C1 segment of cervical spinal cord (tissue), 14 donors: ENCODE measurements around the gene PNCK.

Experiments used
- DNase-seq, 14 donors: peaks; one replicate each; lab custom pipeline; 2025; lab: John Stamatoyannopoulos, UW

PNCK gene

DNA sequence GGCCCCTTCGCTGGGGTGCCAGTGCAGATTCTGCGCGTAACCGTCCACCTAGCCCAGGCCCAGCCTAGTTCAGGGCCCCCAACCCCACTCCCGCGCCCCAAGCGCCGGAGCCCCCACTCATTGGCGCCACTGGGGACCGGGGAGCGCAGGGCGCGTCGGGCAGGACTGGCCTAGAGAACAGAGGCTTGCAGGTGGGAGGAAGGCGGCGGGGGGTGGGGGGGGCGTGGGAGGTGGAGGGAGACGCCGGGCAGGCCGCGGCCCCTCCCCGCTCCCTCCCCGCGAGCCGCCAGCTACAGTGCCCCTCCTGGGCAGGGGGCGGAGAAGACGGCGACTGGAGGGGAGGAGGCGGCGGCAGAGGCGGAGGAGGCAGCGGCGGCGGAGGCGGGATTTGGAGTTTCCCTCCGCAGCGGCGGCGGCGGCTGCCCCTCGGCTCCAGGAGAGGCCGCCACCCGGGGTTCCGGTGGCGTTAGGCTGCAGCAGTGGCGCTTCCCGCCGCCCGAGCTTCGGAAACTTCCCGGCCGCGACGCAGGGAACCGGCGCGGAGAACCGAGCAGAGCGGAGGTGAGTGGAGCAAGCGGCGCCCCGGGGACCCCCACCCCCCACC lies 31.5 kb downstream of the PNCK start:
- DNase-seq, result no peak

- DNase-seq, result no peak
Measured at GRCh38 chrX:153641627-153642026, 32.0 kb downstream of the PNCK start.

DNA sequence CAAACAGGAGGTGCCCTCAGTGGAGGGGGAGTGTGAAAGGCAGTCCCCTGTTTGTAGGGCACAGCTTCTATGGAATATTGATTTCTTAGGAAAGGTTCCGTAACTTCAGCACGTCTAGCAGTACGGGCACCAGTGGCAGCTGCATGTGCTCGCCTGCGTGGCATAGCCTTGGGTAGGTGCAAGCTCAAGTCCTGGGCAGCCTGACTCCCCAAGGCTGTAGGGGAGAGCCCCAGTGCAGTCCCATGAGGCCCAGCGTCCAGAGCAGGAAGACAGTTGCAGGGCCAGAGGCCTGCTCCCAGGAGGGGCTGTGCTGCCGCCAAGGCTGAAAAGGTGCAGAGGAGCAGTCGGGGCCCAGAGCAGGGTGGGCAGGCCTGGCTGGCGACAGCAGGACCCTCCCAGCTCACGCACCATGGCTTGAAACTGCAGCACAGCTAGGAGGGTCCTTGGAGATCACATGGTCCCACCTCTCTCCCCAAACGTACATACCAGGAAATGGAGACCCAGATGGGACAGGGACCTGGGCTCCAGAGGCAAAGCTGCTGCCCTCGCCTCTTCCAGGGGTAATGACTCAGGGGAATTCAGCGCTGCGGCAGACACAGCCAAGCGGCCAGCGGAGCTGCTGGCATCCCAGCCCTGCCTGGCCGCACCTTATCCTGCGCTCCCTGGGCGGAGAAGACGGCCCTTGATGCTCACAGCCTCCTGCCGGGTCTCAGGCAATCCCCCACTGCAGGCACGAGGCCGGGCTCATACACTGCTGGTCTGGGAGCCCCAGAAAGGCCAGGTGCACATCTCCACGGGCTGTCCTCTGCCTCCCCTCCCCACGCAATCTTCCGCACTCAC lies 32.7 kb downstream of the PNCK start:
- no peak for DNase-seq

DNA sequence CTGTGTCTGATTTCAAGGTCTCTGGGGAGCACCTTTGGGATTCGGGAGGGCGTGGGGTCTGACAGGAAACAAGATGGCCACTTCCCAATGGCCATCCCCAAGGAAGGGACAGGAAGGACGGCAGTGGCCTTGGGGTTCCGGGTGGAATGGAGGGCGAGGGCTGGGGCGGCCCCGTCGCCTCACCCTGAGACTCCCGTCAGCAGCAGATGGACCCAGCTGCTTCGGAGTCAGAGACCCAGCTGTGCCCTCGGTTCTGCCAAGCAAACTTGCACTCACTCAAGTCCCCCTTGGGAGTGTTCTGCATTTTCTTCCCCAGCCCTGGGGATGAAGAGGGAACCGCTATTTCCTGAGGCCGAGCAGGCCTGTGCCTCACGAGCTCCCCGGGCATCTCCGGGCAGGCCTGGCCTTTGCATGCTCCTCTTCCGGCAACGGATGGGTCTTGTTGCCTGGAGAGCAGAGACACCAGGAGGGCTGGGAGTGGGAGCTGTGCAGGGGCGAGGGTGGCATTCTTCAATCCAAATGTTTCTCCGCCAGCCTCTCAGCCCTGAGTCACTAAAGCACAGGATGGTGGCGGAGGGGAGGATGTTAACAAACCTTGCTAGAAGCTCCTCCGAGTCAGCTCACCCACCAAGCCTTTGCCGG lies 33.4 kb downstream of the PNCK start:
- no peak for DNase-seq

GRCh38 chrX:153639177-153640044 lies 34.2 kb downstream of the PNCK start:
- no peak for DNase-seq

DNA sequence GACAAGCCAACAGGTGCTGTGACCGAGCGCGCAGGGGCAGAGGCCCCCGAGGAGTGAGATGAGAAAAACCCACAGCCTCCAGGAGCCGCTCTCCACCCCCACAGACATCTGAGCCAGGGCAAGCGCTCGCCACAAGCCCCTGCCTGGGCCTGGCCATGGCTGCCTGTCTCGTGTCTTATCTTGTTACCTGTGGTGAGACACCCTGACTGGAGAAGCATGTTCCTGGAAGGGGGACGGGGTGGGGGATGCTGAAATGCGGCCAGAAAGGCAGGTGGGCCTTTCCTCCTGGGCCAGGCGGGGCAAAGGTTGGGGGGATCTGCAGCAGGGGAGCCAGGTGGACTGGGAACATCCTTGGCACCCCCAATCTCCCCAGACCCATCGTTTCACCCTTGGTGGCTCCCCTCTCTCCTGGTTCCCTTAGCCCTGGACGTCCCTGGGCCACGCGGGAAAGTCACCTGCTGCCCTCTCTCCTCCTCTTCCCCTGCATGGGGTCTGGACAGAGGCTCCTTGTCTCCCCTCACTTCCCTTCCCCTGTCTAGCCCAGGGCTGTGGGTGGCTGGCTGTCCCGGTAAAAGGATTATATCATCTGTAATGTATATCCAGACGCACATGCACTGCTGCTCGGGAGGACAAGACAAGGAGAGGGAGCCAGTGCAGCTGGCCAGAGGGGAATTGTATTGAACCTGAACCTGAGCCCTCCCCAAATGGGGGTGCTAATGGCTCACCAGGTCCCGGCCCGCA lies 35.0 kb downstream of the PNCK start:
- DNase-seq, result no peak

DNA sequence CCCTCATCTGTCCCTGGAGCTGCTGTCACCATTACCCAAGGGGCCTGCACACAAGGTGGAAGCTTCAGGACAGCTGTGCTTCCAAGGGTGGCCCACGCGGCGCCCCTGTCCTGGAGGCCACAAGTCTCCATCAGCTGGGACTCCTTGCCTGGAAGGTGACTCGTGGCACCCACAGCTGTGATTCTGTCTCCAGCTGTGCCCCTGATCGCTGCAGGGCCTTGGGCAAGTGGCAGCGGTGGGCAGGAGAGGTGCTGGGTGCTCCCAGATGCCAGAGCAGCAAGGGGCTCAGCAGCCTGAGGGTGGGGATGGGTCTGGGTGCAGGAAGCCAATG lies 35.6 kb downstream of the PNCK start:
- DNase-seq, result no peak

DNA sequence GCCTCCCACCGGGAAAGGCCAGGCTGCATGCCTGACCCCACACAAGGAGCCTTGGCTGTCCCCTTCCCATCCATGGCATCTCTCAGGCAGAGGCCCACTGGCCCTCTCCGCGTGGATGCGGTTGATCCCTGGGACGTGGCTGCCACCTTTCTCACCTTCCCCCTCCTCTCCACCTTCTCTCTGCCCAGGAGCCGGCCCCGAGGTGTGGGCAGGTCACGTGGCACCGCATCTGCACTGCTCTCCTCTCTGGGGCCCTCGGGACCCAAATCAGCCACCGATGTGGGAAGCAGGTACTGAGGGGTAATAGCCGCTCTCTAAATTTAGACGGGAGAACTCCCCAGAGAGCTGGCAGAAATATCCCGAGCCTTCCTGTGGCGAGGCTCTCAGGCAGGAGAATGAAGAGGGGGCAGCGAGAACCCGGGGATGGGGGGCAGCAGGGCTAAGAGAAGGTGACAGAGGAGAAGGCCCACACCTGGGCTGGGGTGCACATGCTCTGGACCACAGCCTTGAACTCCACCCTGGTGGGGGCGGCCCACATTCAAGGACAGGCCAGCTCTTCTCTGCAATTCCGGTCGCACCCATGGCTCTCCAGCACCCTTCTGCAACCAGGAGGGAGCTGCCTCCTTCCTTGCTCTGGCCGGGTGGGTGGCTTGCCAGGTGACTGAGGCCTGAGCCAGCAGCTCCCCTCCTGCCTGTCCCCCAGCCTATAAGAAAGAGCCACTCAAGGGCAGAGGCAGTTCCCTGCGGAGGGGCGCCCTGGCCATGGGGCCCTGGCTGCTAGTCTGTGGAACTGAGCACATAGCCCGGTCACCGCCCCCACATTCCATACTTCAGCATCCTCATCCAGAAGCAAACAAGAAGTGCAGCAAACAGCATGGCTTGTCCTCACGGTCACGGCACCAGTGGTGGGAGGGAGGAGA lies 36.2 kb downstream of the PNCK start:
- DNase-seq, result no peak

GRCh38 chrX:153636716-153637115 lies 36.9 kb downstream of the PNCK start:
- DNase-seq, result no peak

- DNase-seq, result no peak
Measured at GRCh38 chrX:153635788-153636668, 37.6 kb downstream of the PNCK start.

DNA sequence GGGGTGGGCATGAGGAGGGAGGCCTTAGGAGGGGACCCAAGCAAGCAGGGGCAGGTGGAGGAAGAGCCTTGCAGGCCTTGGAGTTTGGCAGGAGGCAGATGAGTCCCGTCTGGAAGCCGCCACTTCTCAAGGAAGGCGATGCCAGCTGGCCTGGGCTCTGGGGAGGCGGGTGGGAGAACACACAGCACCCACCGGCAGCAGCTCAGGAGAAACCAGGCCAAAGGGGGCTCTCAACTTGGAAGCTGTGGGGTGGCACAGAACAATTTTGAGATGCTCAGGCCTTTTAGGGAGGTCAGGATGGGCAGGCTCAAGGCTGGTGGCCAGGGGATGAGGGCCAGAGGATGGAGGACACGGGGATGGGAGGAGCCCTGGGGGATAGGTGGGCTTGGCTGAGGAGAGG lies 38.2 kb downstream of the PNCK start:
- no peak for DNase-seq

DNA sequence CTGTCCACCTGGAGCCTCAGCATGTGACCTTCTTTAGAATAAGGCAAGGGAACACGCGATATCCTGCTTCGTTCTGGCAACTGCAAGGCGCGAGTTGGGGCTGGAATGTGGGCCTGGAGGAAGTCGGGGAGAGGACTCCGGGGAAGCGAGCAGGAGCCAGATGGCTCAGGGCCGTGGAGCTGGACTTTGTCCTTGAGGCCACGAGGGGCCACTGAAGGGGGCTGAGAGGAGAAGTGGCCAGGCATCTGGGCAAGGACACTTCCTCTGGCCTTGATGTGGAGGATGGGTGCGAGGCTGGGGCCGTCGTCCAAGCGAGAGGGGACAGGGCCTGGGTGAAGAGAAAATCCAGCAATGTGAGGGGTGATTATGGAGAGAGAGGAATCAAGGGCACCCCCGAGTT lies 38.8 kb downstream of the PNCK start:
- DNase-seq, result no peak

DNA sequence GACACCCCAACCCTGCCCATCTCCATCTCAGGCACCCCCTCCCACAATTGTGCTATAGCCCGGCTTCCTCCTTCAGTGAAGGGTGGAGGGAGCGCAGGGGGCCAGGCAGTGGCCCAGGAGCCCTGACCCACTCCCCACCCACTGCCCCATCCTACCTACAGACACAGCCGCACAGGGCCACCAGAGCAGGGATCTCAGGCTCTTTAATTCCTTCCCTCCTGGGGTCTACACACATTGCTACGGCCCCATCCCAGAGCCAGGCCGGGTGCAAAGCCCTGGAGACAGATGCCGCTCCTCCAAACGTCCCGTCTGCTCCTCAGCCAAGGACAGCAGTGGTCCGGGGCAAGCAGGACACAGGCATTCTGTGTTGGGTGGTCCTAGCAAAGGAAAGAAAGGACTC lies 39.4 kb downstream of the PNCK start:
- DNase-seq, result no peak

GRCh38 chrX:153633607-153634180 lies 39.9 kb downstream of the PNCK start:
- DNase-seq, result no peak

DNA sequence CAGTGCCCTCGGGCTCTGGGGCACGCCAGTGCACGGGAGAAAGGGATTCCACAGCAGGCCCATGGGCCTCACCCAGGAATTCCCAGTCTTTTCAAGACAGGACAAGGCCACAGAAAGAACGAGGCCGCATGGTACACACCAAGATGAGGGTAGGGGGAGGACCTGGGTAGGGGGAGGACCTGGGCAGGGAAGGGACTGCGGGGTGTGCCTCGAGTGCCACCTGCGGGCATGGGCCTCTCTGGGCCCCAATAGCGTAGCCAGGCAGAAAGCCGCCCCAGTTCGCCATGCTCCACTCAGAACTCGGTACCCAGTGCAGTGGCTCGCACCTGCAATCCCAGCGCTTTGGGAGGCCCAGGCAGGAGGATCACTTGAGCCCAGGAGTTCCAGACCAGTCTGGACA lies 40.6 kb downstream of the PNCK start:
- DNase-seq, result no peak

DNA sequence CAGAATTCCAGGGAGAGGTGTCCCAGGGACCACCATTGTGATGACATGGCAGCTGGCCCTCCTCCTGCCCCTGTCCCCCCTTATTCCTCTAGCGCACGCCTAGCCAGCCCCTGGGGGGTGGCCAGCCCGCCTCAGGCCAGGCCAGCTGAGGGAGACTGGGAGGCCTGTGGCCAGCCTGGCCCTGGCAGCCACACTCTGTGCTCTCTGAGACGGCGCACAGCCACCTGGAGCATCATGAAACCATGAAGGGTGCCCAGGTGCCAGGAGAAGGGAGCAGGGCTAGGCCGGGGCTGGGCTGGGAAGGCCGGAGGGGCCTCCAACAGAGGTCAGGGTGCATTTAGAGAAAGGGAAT lies 41.0 kb downstream of the PNCK start:
- DNase-seq, result no peak

DNA sequence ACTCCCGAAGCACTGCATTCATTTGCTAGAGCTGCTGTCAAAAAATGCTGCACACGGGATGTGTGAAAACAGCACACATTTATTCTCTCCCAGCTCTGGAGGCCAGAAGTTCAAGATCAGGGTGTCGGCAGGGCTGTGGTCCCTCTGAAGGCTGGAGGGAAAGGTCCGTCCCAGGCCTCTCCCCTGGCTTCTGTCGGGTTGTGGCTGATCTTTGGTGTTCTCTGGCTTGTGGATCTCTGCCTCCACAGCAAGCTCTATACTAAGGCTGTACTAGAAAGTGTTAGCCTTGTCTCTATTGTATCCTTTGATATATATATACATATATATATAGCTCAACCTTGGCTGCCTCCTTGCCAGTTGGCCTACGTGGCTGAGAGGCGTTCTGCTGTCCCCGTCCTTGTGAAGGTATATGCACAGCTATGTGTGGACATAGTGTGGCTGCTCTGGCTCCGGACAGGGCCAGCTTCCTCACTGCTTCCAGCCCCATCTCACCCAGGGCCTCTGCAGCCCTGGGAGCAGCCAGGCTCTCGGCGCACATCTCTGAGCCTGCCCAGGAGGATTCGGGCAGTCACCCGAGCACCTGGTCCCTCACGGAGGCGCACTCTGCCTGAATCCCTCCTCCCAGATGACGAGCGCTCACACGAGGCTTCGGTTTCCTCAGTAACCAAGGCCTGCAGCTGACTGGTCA lies 41.6 kb downstream of the PNCK start:
- no peak for DNase-seq

- no peak for DNase-seq
Measured at GRCh38 chrX:153631346-153631745, 42.3 kb downstream of the PNCK start.
